Heart left ventricle (tissue), 16 donors: ENCODE measurements around the gene TSC22D3. TPM values are rescaled to one million over a fixed set of nuclear protein-coding genes. Genes with fewer than 3 reads are reported as not detected.

Source experiments
- ATAC-seq, 4 donors: fragments of 200-7000 bp; cut with Tn5 transposase; one replicate each; pipeline ENCODE4 v1.9.1; 2020 to 2022; ENCODE audit warnings: moderate library complexity in 4 of 4, mild to moderate bottlenecking in 3 of 4, moderate number of reproducible peaks in 1 of 4
- DNase-seq, 5 donors: peaks; one replicate each; pipeline ENCODE4 v3.0.0-alpha.2; 2020
- H3K27ac ChIP-seq, 12 donors: fragments of 200-600 bp; sonication (generic) in 4 of 12; one replicate each; pipeline versions ENCODE4 v1.5.0 to v1.8.0; 2016 to 2022; ENCODE audit warnings: mild to moderate bottlenecking in 2 of 12
- H3K27me3 ChIP-seq, 9 donors: fragments of 200-600 bp; sonication (generic) in 2 of 9; one replicate each; pipeline versions ENCODE4 v1.5.1 to v1.8.0; 2016 to 2022; ENCODE audit warnings: mild to moderate bottlenecking in 3 of 9
- H3K36me3 ChIP-seq, 9 donors: fragments of 200-600 bp; sonication (generic) in 2 of 9; one replicate each; pipeline versions ENCODE4 v1.5.0 to v1.8.0; 2018 to 2022; ENCODE audit warnings: mild to moderate bottlenecking in 2 of 9
- H3K4me1 ChIP-seq, 12 donors: fragments of 200-600 bp; sonication (generic) in 4 of 12; one replicate each; pipeline versions ENCODE4 v1.5.0 to v1.8.0; 2016 to 2022; ENCODE audit warnings: mild to moderate bottlenecking in 3 of 12
- H3K4me3 ChIP-seq, 12 donors: fragments of 200-600 bp; sonication (generic) in 4 of 12; one replicate each; pipeline versions ENCODE4 v1.5.0 to v1.8.0; 2017 to 2022; ENCODE audit warnings: mild to moderate bottlenecking in 9 of 12, moderate library complexity in 4 of 12
- H3K9me3 ChIP-seq, 12 donors: fragments of 200-600 bp; sonication (generic) in 4 of 12; one replicate each; pipeline versions ENCODE4 v1.5.0 to v1.8.0; 2016 to 2022; ENCODE audit warnings: mild to moderate bottlenecking in 1 of 12
- CTCF ChIP-seq, 12 donors: fragments of 200-600 bp; sonication (generic) in 4 of 12; IDR thresholded peaks; one replicate each; pipeline versions ENCODE4 v1.5.0 to v1.8.0; 2018 to 2022; ENCODE audit warnings: antibody characterized with exemption in 12 of 12, mild to moderate bottlenecking in 5 of 12
- POLR2A ChIP-seq, 2 donors: fragments of 450-650 bp; IDR thresholded peaks; one replicate each; pipeline ENCODE4 v1.6.1; 2017; ENCODE audit warnings: antibody characterized with exemption in 2 of 2, mild to moderate bottlenecking in 2 of 2, moderate library complexity in 2 of 2
- WGBS, 4 donors: extraction: QIAGEN DNeasy Blood & Tissue Kit in 2 of 4; methylation state at CpG; one replicate each; pipeline versions ENCODE4 v1.1.5 to v1.1.7; 2013 to 2018; 5-methylcytosine and 5-hydroxymethylcytosine counted together
- intact Hi-C, 10 donors: fragments of 100-400 bp; cut with DNase I; formaldehyde crosslinking; loops; one replicate each; pipeline versions ENCODE4 v1.11.1 to v1.14.2; 2022
- polyA plus RNA-seq, 2 donors: library from polyadenylated mRNA; stranded (reverse); fragments of 200-250 nt; gene quantifications; one replicate each; pipeline ENCODE4 v1.2.3, GENCODE V29; 2013
- total RNA-seq, 9 donors: library from RNA; depleted of rRNA in 2 of 9; stranded (reverse); fragments of >200 nt in 2 of 9; fragmentation: NEBNext Ultra II Directional in 3 of 9; extraction: Animal tissue kit (Norgen Biotek cat#: 25700) in 3 of 9; gene quantifications; one replicate each; pipeline versions ENCODE4 v1.1.0 to v1.2.4, GENCODE V29; 2016 to 2023
- donor health status: ischemic (EF 13 %, LVEDD 7.1; RV severe dilation, severe dysfunction).
- donor health status: healthy with polysubstance abuse.
- donor health status: DM: no; HTN: yes; CAD: no.
- donor health status: DM: no; HTN: no; CAD: no.
- donor health status: ischemic (EF 25% LVEDD 6.9; RV normal size, moderate dysfunction).
- donor health status: ischemic (EF 25% LVEDD 5.7; RV mildly dilated, moderate dysfunction).
- donor health status: healthy.
- donor health status: DM: yes; HTN: yes; CAD: no.
- donor health status: ischemic (EF 35%, LVEDD 5.7; RV mildly dilated, moderate dysfunction).
- donor health status: nonischemic (EF 11% LVEDD 7.7; RV severe dilation, severe dysfunction).
- donor health status: DM: yes; HTN: yes; CAD: no.
- donor health status: PGD.
- donor health status: ischemic (EF 29% LVEDD 5.4; RV normal size, mild dysfunction).
- donor health status: nonischemic (EF 23%, LVEDD 6.1; RV moderate dilation, normal function).

The TSC22D3 gene
- total and polyA plus RNA-seq, 11 donors: 28.0 to 145 (median 33.9) TPM

DNA sequence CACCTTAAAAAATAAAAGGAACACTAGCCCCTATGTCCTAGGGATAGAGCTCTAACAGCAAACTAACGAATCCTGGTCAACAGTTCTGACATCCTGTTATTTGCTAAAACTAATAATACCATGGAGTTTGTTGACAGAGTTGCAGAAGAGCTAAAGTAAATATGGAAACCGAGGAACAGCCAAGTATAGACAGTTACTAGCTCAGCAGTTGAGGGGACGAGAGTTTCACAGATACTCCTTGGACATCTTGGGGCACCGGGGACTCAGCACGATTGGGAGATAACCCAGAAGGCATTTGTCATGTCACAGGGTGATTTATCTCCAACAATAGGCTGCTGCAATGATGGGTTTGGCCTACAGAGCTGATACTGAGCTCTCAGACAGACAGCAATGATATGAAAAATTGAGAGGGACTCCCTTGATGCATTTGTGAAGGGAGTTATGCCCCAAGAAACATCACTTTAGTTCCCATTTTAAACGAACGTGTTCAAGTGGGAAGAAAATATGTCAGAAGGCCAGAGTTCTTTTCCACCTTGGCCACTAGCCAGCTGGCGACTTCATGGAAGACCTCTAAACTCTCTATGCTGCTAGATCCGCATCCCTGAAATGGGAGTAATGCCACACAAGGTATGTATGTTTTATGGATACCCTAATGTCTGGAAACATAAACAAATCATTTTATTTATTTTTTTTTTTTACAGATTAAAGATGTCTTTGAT, 48.6 kb downstream of the TSC22D3 start:
- no peak for ATAC-seq
- Histone ChIP-seq H3K36me3 (no peaks in the 10 kb centered on the region), H3K4me1 (peaks cover 3 to 74% (median 46%) of the 10 kb centered on the region in 12 donors), H3K4me3 (no peak overlapping the region), H3K27me3 (peaks cover 0 to 14% (median 0%) of the 10 kb centered on the region in 9 donors), H3K27ac (peak overlapping the region in 2 of 12 donors; percentile 20 to 31), H3K9me3 (no peaks in the 10 kb centered on the region)
- no peak for TF ChIP-seq CTCF (IDR thresholded peaks at IDR 0.05)
- TF ChIP-seq POLR2A (IDR thresholded peaks at IDR 0.05): no peak
- intact Hi-C loops: loop anchor here in 2 of 10 donors (5.0 kb wide), 2 partner anchors 35 to 50 kb away; partner anchors contain the start of genes NCBP2L (in 2 of the 2) and TSC22D3 (in 2 of the 2)
- 40 to 58% (median 50%) methylated on average over 9 of the region's 9 CpGs for whole genome bisulfite sequencing, 4 donors
- DNase-seq: peak in 1 of 5 donors; percentile 53

GRCh38 chrX:107725761-107726555, 49.6 kb downstream of the TSC22D3 start:
- Histone ChIP-seq H3K27ac (peak overlapping the region in 3 of 12 donors; percentile 13 to 31 (median 20)), H3K36me3 (no peaks in the 10 kb centered on the region), H3K27me3 (peaks cover 0 to 12% (median 0%) of the 10 kb centered on the region in 9 donors), H3K4me1 (peaks cover 3 to 71% (median 46%) of the 10 kb centered on the region in 12 donors), H3K4me3 (no peak overlapping the region), H3K9me3 (no peaks in the 10 kb centered on the region)
- WGBS, 4 donors: 64 to 80% (median 71%) methylated on average over 9 of the region's 9 CpGs
- TF ChIP-seq POLR2A (IDR thresholded peaks at IDR 0.05) (no peak), CTCF (IDR thresholded peaks at IDR 0.05) (no peak)
- DNase-seq (no peak), ATAC-seq (no peak)
- intact Hi-C loops: loop anchor here in 2 of 10 donors (5.0 kb wide), 2 partner anchors 36 to 51 kb away; partner anchors contain the start of genes NCBP2L (in 2 of the 2) and TSC22D3 (in 2 of the 2)

- Histone ChIP-seq H3K36me3 (no peaks in the 10 kb centered on the region), H3K9me3 (no peaks in the 10 kb centered on the region), H3K4me3 (no peak overlapping the region), H3K27ac (no peak overlapping the region), H3K27me3 (peaks cover 0 to 11% (median 0%) of the 10 kb centered on the region in 9 donors), H3K4me1 (peaks cover 0 to 61% (median 35%) of the 10 kb centered on the region in 12 donors)
- intact Hi-C loops: loop anchor here in 5 of 10 donors (5.0 kb wide), 4 partner anchors 33 to 53 kb away; partner anchors contain the start of genes NCBP2L (in 3 of the 5) and TSC22D3 (in 3 of the 5)
- no peak for ATAC-seq
- no peak for TF ChIP-seq CTCF (IDR thresholded peaks at IDR 0.05)
- no peak for TF ChIP-seq POLR2A (IDR thresholded peaks at IDR 0.05)
- WGBS, 4 donors: 48 to 94% (median 68%) methylated on average over 3 of the region's 3 CpGs
- DNase-seq: no peak
These were observed 50.9 kb downstream of the TSC22D3 start for GRCh38 chrX:107724653-107725052.
